Endometrial microvascular endothelial cells (primary cell): Measurements from ENCODE around the gene NMRAL1. TPM values are rescaled to one million over a fixed set of nuclear protein-coding genes. Genes with fewer than 3 reads are reported as not detected.

Experiments used
- in situ Hi-C: cut with HindIII; loops from 2 replicates; pipeline ENCODE4 v1.10.0; 2017; ENCODE audit warnings: low sequenced_read_pairs, low pct_unique_long_range_greater_than_20kb; ENCODE audit errors: inconsistent ontology term
- total RNA-seq: library from RNA; depleted of rRNA; stranded (reverse); fragments of >200 nt; gene quantifications from one replicate; pipeline ENCODE4 v1.2.3, GENCODE V29; 2015; ENCODE audit errors: inconsistent ontology term

Gene NMRAL1
- total RNA-seq, result 96.9 TPM

- in situ Hi-C loops, result no loop called here
These were observed at the start of gene NMRAL1 for GRCh38 chr16:4474192-4474961. Gene NMRAL1 (minus strand): TSS chr16:4474625. CDS start chr16:4474132, 493 bp downstream.

- in situ Hi-C loops, result no loop called here
These were observed 49.3 kb upstream of the NMRAL1 start for GRCh38 chr16:4523686-4524085.

- in situ Hi-C loops, result no loop called here
These were observed 47.7 kb upstream of the NMRAL1 start for GRCh38 chr16:4522051-4522581.

- in situ Hi-C loops, result no loop called here
These were observed 46.5 kb upstream of the NMRAL1 start for GRCh38 chr16:4520913-4521312.

- in situ Hi-C loops, result no loop called here
These were observed 45.0 kb upstream of the NMRAL1 start for GRCh38 chr16:4519274-4520058.

GRCh38 chr16:4517812-4518680, 43.6 kb upstream of the NMRAL1 start:
- in situ Hi-C loops, result no loop called here

- in situ Hi-C loops, result no loop called here
These were observed 41.3 kb upstream of the NMRAL1 start for GRCh38 chr16:4515611-4516233.

GRCh38 chr16:4514606-4515005, 40.2 kb upstream of the NMRAL1 start:
- in situ Hi-C loops, result no loop called here

- in situ Hi-C loops, result no loop called here
These were observed 39.5 kb upstream of the NMRAL1 start for GRCh38 chr16:4513881-4514280.

GRCh38 chr16:4513086-4513860, 38.8 kb upstream of the NMRAL1 start:
- in situ Hi-C loops, result no loop called here

GRCh38 chr16:4512473-4512872, 38.0 kb upstream of the NMRAL1 start:
- in situ Hi-C loops, result no loop called here

- in situ Hi-C loops, result no loop called here
These were observed 37.1 kb upstream of the NMRAL1 start for GRCh38 chr16:4511441-4512082.

GRCh38 chr16:4510747-4511426, 36.5 kb upstream of the NMRAL1 start:
- in situ Hi-C loops, result no loop called here

GRCh38 chr16:4510131-4510530, 35.7 kb upstream of the NMRAL1 start:
- in situ Hi-C loops, result no loop called here

- in situ Hi-C loops, result loop anchor here (10.0 kb wide), 1 partner anchor 55 kb away; no protein-coding TSS in a partner anchor
These were observed 35.0 kb upstream of the NMRAL1 start for GRCh38 chr16:4509420-4509819.

- in situ Hi-C loops, result loop anchor here (10.0 kb wide), 1 partner anchor 54 kb away; no protein-coding TSS in a partner anchor
These were observed 34.4 kb upstream of the NMRAL1 start for GRCh38 chr16:4508806-4509205.
